Left lung (tissue), 10 donors: ENCODE measurements around the gene ISLR. TPM values are rescaled to one million over a fixed set of nuclear protein-coding genes. Genes with fewer than 3 reads are reported as not detected.
A peak's percentile ranks its signal among the peaks of the same experiment; 100 is the strongest.

Source experiments
- ATAC-seq: fragments of 200-7000 bp; cut with Tn5 transposase; one replicate; pipeline ENCODE4 v1.9.1; 2020; ENCODE audit warnings: moderate library complexity
- DNase-seq, 4 donors: peaks; one replicate each; pipeline ENCODE4 v3.0.0-alpha.2; 2013 to 2020
- H3K27ac ChIP-seq, 2 donors: fragments of 200-600 bp; sonication (generic) in 1 of 2; one replicate each; pipeline versions ENCODE4 v1.5.0 to v1.8.0; 2020 to 2021
- H3K27me3 ChIP-seq, 2 donors: fragments of 200-600 bp; sonication (generic) in 1 of 2; one replicate each; pipeline versions ENCODE4 v1.5.0 to v1.8.0; 2020 to 2021
- H3K36me3 ChIP-seq, 2 donors: fragments of 200-600 bp; sonication (generic) in 1 of 2; one replicate each; pipeline versions ENCODE4 v1.5.0 to v1.8.0; 2020 to 2021
- H3K4me1 ChIP-seq, 2 donors: fragments of 200-600 bp; one replicate each; pipeline ENCODE4 v1.8.0; 2021
- H3K4me3 ChIP-seq, 2 donors: fragments of 200-600 bp; sonication (generic) in 1 of 2; one replicate each; pipeline versions ENCODE4 v1.5.0 to v1.8.0; 2020 to 2021; ENCODE audit warnings: mild to moderate bottlenecking in 1 of 2
- H3K9me3 ChIP-seq, 2 donors: fragments of 200-600 bp; sonication (generic) in 1 of 2; one replicate each; pipeline versions ENCODE4 v1.5.0 to v1.8.0; 2020 to 2021
- CTCF ChIP-seq, 2 donors: fragments of 200-600 bp; sonication (generic) in 1 of 2; IDR thresholded peaks; one replicate each; pipeline versions ENCODE4 v1.5.0 to v1.8.0; 2021; ENCODE audit warnings: antibody characterized with exemption in 2 of 2
- intact Hi-C, 2 donors: fragments of 100-400 bp; cut with DNase I; formaldehyde crosslinking; loops; one replicate each; pipeline versions ENCODE4 v1.11.2 to v1.14.2; 2022
- polyA plus RNA-seq, 6 donors: library from polyadenylated mRNA; unstranded; fragments of 120-200 nt; gene quantifications; one replicate each; pipeline ENCODE4 v1.2.1, GENCODE V29; 2013; ENCODE audit not compliant: insufficient read length in 6 of 6
- total RNA-seq, 2 donors: library from RNA; stranded (reverse); fragmentation: NEBNext Ultra II Directional; extraction: Animal tissue kit (Norgen Biotek cat#: 25700); gene quantifications; one replicate each; pipeline ENCODE4 v1.2.1, GENCODE V29; 2021
- donor health status: DM: no; HTN: yes; CAD: no.
- donor health status: DM: no; HTN: no; CAD: no.

The ISLR gene
- total and polyA plus RNA-seq, 8 donors, result 10.4 to 60.1 (median 52.6) TPM

- no peak for TF ChIP-seq CTCF (IDR thresholded peaks at IDR 0.05)
- ATAC-seq (peak; percentile 63), DNase-seq (peak in 3 of 4 donors; percentile 60 to 84 (median 84))
- no peaks in the 10 kb centered on the region for H3K36me3 ChIP-seq
- peaks cover 0 to 8% of the 10 kb centered on the region in 2 donors for H3K4me1 ChIP-seq
- intact Hi-C loops, result no loop called here
- no peaks in the 10 kb centered on the region for H3K9me3 ChIP-seq
- no peaks in the 10 kb centered on the region for H3K27me3 ChIP-seq
- peak overlapping the region; percentile 48 to 82 for H3K27ac ChIP-seq
- no peak overlapping the region for H3K4me3 ChIP-seq
Measured at GRCh38 chr15:74172701-74173379, 670 bp upstream of the ISLR start.

- intact Hi-C loops, result no loop called here
- TF ChIP-seq CTCF (IDR thresholded peaks at IDR 0.05), result no peak
- H3K36me3 ChIP-seq, result no peaks in the 10 kb centered on the region
- peak overlapping the region in 1 of 2 donors; percentile 82 for H3K27ac ChIP-seq
- H3K4me1 ChIP-seq, result peaks cover 0 to 8% of the 10 kb centered on the region in 2 donors
- H3K9me3 ChIP-seq, result no peaks in the 10 kb centered on the region
- no peaks in the 10 kb centered on the region for H3K27me3 ChIP-seq
- DNase-seq, result peak in 2 of 4 donors; percentile 54 to 77
- ATAC-seq, result peak; percentile 36
- peak overlapping the region in 1 of 2 donors; percentile 2 for H3K4me3 ChIP-seq
Measured at GRCh38 chr15:74174219-74174957, 878 bp downstream of the ISLR start.

GRCh38 chr15:74174958-74175253 lies 1.4 kb downstream of the ISLR start:
- TF ChIP-seq CTCF (IDR thresholded peaks at IDR 0.05), result no peak
- Histone ChIP-seq H3K9me3 (no peaks in the 10 kb centered on the region), H3K36me3 (no peaks in the 10 kb centered on the region), H3K4me1 (peaks cover 5 to 8% of the 10 kb centered on the region in 2 donors), H3K4me3 (peak overlapping the region in 1 of 2 donors; percentile 2), H3K27ac (peak overlapping the region in 1 of 2 donors; percentile 82), H3K27me3 (no peaks in the 10 kb centered on the region)
- DNase-seq, result peak in 1 of 4 donors; percentile 28
- no peak for ATAC-seq
- intact Hi-C loops, result no loop called here

GRCh38 chr15:74175271-74176191 lies 2.0 kb downstream of the ISLR start:
- Histone ChIP-seq H3K36me3 (no peaks in the 10 kb centered on the region), H3K27ac (no peak overlapping the region), H3K4me1 (peaks cover 8% of the 10 kb centered on the region in 2 donors), H3K4me3 (no peak overlapping the region), H3K27me3 (no peaks in the 10 kb centered on the region), H3K9me3 (no peaks in the 10 kb centered on the region)
- intact Hi-C loops, result no loop called here
- DNase-seq (peak in 1 of 4 donors; percentile 29), ATAC-seq (no peak)
- TF ChIP-seq CTCF (IDR thresholded peaks at IDR 0.05), result no peak
